ENCODE measurements around the gene FATE1. TPM values are rescaled to one million over a fixed set of nuclear protein-coding genes. Genes with fewer than 3 reads are reported as not detected.
A peak's percentile ranks its signal among the peaks of the same experiment; 100 is the strongest.

Gene FATE1
- total RNA-seq, 1 experiment from 2014 or later: not detected

GRCh38 chrX:151742311-151742710 is 26.5 kb downstream of the FATE1 start:
- no peak for DNase-seq (ENCODE audit: low spot score)

GRCh38 chrX:151743651-151744470 is 28.0 kb downstream of the FATE1 start:
- no peak for DNase-seq (ENCODE audit: low spot score)

DNA sequence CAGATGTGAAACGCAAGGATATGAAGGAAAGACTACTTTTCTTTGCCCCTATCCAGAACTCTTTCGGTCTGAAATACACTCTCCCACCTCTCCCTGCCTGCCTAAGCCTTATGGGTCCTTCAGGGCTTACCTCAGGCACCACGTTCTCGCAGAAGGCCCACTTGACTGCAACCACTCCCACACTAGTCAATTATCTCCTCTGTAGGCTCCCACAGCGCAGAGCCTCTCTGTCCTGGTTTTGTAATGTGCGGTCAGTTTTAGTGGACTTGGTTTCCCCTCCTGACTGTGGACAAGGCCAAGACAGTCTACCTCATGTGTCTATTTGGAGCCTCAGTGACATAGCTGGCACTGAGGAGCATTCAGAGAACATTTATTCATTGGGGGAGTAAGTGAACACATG is 29.8 kb downstream of the FATE1 start:
- DNase-seq (ENCODE audit: low spot score): no peak

- no peak for DNase-seq (ENCODE audit: low spot score)
Measured at GRCh38 chrX:151746502-151746901, 30.7 kb downstream of the FATE1 start.

GRCh38 chrX:151750511-151750910 is 34.7 kb downstream of the FATE1 start:
- no peak for DNase-seq (ENCODE audit: low spot score)

- DNase-seq (ENCODE audit: low spot score): no peak
Measured at GRCh38 chrX:151752847-151753246, 37.0 kb downstream of the FATE1 start.

DNA sequence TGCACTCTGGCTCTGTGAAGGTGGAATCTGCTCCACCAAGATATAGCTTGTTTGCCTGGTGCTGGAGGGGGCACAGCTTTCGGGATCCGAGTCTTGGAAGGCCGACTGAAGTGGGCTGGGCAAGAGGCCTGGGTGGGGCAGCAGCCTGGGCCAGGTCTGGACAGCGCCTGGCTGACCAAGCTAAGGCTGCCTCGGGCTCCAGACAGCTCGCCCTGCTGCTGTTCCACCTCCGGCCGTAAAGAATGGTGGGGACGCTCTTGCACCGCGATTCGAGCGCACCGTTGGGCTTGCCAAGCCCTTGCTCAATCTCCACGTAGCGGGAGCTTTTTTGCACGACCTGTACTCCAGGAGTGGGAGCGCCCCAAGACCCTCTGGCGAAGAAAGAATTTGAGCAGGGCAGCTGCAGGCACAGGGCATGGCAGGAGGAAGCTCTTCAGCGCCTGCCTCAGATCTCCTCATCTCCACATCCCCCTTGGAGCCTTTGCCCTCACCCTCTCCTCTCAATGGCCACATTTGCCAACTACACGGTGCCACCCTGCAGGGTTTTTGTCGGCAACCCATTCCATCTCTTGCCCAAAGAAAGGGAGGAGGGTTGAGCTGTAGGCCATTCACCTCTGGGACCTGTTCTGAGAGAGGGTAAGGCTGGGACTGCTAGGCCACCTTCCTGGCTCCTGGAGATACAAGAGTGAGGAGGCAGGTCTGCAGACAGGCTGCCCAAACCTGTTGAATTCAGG is 37.6 kb downstream of the FATE1 start:
- DNase-seq (ENCODE audit: low spot score): peak; percentile 83

DNA sequence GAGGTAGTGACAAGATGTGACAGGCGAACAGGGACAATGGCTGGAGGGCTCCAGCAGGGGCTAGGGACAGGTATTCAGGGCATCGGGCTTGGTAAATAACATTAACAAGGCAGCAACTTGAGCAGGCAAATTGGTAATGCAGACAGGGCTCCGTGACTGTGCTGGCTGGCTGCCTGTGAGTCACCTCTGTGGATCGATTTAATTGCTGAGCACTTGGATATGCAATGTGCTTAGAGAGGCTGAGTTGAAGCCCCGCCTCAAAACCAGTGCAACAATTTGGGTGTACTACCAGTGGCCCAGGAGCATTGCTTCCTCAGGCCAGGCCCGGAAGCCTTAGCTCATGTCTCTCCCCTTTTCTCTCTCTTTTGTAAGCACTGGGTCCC is 38.2 kb downstream of the FATE1 start:
- peak; percentile 58 for DNase-seq (ENCODE audit: low spot score)

DNA sequence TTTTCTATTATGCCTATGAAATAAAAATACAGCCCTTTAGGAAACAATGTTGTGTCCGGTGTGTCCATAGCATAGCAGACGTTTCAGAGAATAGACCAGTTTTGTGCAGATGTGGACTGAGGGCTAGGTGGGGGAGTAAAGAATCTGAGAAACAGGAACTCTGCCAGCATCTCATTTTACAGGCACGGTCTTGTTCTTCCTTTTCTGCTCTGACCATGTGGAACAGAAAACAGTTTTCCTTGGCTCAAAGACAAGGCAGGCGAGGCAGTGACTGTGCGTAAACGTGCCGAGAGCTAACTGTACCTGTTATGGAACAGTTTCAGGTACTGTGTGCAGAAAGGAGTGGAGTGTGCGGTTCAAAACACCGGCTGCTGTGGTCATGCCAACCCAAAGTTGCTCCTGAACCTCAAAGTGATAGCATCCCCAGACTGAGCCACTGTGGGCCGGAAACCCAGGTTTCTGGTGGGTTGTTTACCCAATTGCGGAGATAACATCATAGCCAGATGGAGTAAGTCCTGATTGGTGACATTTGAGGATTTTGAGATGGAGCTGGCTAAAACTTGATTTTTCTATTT is 38.9 kb downstream of the FATE1 start:
- no peak for DNase-seq (ENCODE audit: low spot score)

DNA sequence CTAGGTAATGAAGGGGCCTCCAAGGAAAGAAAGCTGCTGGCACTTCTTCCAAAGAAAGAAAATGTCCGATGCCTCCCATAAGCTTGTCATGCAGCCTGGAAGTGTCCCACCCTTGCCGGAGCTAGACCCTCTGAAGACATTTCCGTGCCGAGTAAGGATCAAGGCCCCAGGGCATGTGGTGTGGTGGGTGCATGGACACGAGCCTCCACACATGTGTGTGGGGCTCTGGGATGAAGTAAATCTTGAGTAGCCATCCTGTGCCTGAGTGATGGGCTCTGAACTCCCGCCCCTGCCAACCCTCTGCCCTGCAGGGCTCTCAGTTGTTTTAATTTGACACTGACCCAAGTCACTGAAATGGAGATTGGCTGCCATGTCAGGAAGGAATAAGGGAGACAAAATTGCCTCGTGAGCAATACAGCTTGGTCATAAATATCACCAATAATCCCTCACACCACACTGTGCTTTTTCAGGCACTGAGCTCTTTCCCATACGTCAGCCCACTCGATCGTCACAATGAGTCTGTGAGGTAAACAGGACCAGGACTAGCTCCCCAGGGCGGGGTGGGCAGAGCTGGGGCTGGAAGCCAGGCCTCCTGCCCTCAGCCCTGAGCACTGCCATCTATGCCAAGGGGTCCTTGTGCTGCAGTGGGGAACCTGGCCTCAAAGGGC is 43.3 kb downstream of the FATE1 start:
- no peak for DNase-seq (ENCODE audit: low spot score)

- DNase-seq (ENCODE audit: low spot score): peak; percentile 37
Measured at GRCh38 chrX:151762802-151763201, 47.0 kb downstream of the FATE1 start.

DNA sequence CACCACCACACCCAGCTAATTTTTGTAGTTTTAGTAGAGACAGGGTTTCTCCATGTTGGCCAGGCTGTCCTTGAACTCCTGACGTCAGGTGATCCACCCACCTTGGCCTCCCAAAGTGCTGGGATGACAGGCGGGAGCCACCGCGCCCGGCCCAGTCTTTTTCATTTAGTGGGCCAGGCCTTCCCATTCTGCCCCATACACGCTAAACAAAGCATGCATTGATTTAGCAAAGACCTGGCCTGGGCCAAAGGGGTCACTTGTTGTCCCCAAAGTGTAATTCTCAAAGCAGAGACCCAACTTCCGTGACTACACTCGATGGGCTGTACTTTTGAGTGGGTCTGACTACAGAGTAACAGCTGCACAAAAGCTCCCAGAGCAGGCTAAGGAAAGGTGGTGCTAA is 47.9 kb downstream of the FATE1 start:
- no peak for DNase-seq (ENCODE audit: low spot score)

DNA sequence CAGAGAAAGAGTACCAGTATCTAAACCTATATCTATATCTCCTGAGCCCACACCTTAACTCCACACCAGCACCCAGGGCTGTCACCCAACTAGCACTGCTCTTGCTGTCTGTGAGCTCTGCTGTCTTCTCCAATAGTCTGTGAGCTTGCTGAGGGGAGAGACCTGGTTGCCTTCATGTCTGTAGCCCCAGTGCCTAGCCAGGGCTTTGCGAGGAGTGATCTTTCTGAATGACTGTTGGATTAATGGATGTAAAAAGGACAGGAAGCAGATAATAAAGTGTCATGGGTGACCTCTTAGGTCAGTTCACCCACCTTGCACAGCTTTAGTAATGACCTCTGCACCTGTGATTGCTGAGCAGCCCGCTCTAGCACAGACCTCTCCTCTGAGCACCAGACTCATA is 49.2 kb downstream of the FATE1 start:
- DNase-seq (ENCODE audit: low spot score): no peak

GRCh38 chrX:151771726-151772125 is 55.9 kb downstream of the FATE1 start:
- DNase-seq (ENCODE audit: low spot score): no peak

Other genes with a start within 250 kb of the FATE1 start
- gene PASD1, start 152.4 kb upstream of the FATE1 start, total RNA-seq (2014; rRNA removed; shearing (Covaris generic)): not detected in 2 replicates
- not detected in 2 replicates for gene PRRG3, start 20.6 kb upstream of the FATE1 start, total RNA-seq (2014; rRNA removed; shearing (Covaris generic))
- not detected in 2 replicates for gene CNGA2, start 18.7 kb downstream of the FATE1 start, total RNA-seq (2014; rRNA removed; shearing (Covaris generic))
- not detected in 2 replicates for gene MAGEA4, start 196.9 kb downstream of the FATE1 start, total RNA-seq (2014; rRNA removed; shearing (Covaris generic))

Data from HT-29 (cell line).